SK-N-SH treated with all-trans-retinoic acid at 6 μM for 48 hours (cell line): Measurements from ENCODE around the gene ADIPOR2.

Source experiments
- ATAC-seq: fragments of 200-7000 bp; cut with Tn5 transposase; 3 replicates; pipeline ENCODE4 v1.9.1; 2020; ENCODE audit warnings: mild to moderate bottlenecking, moderate library complexity
- ARNTL ChIP-seq: fragments of 450-650 bp; formaldehyde crosslinking; IDR thresholded peaks from 2 replicates; pipeline ENCODE4 v1.5.0; 2020; ENCODE audit warnings: low read depth, mild to moderate bottlenecking, moderate library complexity, borderline replicate concordance
- CREB5 ChIP-seq: fragments of 250-450 bp; sonication (Bioruptor Pico); IDR thresholded peaks from 2 replicates; pipeline ENCODE4 v1.5.1; 2020; ENCODE audit warnings: low read depth, mild to moderate bottlenecking, moderate library complexity
- CSDC2 ChIP-seq: fragments of 250-450 bp; sonication (Bioruptor Pico); IDR thresholded peaks from 2 replicates; pipeline ENCODE4 v1.5.0; 2020; ENCODE audit warnings: mild to moderate bottlenecking, moderate library complexity
- CSRNP3 ChIP-seq: fragments of 250-450 bp; sonication (Bioruptor Pico); IDR thresholded peaks from 2 replicates; pipeline ENCODE4 v1.5.1; 2021; ENCODE audit warnings: mild to moderate bottlenecking, moderate library complexity
- ESRRG ChIP-seq: fragments of 250-450 bp; sonication (Bioruptor Pico); IDR thresholded peaks from 2 replicates; pipeline ENCODE4 v1.6.1; 2021; ENCODE audit warnings: mild to moderate bottlenecking
- ISL1 ChIP-seq: fragments of 250-450 bp; sonication (Bioruptor Pico); IDR thresholded peaks from 2 replicates; pipeline ENCODE4 v2.1.2; 2022; ENCODE audit warnings: mild to moderate bottlenecking, moderate library complexity
- PATZ1 ChIP-seq: fragments of 250-450 bp; sonication (Bioruptor Pico); IDR thresholded peaks from 2 replicates; pipeline ENCODE4 v1.8.0; 2020; ENCODE audit warnings: mild to moderate bottlenecking, moderate library complexity, borderline replicate concordance
- POU6F1 ChIP-seq: fragments of 250-450 bp; sonication (Bioruptor Pico); IDR thresholded peaks from 2 replicates; pipeline ENCODE4 v1.8.0; 2021; ENCODE audit warnings: low read depth, mild to moderate bottlenecking, moderate library complexity, borderline replicate concordance
- PPARA ChIP-seq: fragments of 250-450 bp; sonication (Bioruptor Pico); IDR thresholded peaks from 2 replicates; pipeline ENCODE4 v1.5.0; 2020; ENCODE audit warnings: mild to moderate bottlenecking, borderline replicate concordance
- SNAI2 ChIP-seq: fragments of 250-450 bp; sonication (Bioruptor Pico); IDR thresholded peaks from 2 replicates; pipeline ENCODE4 v1.5.0; 2020; ENCODE audit warnings: mild to moderate bottlenecking, moderate library complexity
- TCF4 ChIP-seq: fragments of 250-450 bp; sonication (Bioruptor Pico); IDR thresholded peaks from 2 replicates; pipeline ENCODE4 v1.8.0; 2021; ENCODE audit warnings: mild to moderate bottlenecking, moderate library complexity, borderline replicate concordance
- TOX ChIP-seq: fragments of 250-450 bp; sonication (Bioruptor Pico); IDR thresholded peaks from 2 replicates; pipeline ENCODE4 v1.8.0; 2021; ENCODE audit warnings: mild to moderate bottlenecking, moderate library complexity, borderline replicate concordance
- TSHZ2 ChIP-seq: fragments of 250-450 bp; sonication (Bioruptor Pico); IDR thresholded peaks from 2 replicates; pipeline ENCODE4 v1.5.0; 2020; ENCODE audit warnings: mild to moderate bottlenecking, moderate library complexity
- ZC3H10 ChIP-seq: fragments of 250-450 bp; sonication (Bioruptor Pico); IDR thresholded peaks from 2 replicates; pipeline ENCODE4 v1.5.1; 2021; ENCODE audit warnings: mild to moderate bottlenecking, moderate library complexity
- ZFP3 ChIP-seq: fragments of 250-450 bp; sonication (Bioruptor Pico); IDR thresholded peaks from 2 replicates; pipeline ENCODE4 v1.5.0; 2020; ENCODE audit warnings: mild to moderate bottlenecking, moderate library complexity
- ZFP30 ChIP-seq: fragments of 450-650 bp; formaldehyde crosslinking; IDR thresholded peaks from 2 replicates; pipeline ENCODE4 v1.5.0; 2022; ENCODE audit warnings: mild to moderate bottlenecking, moderate library complexity
- ZNF565 ChIP-seq: fragments of 450-650 bp; formaldehyde crosslinking; conservative IDR thresholded peaks from 2 replicates; pipeline ENCODE4 v1.5.0; 2020; ENCODE audit warnings: low read depth, mild to moderate bottlenecking, moderate library complexity
- ZNF70 ChIP-seq: fragments of 450-650 bp; formaldehyde crosslinking; IDR thresholded peaks from 2 replicates; pipeline ENCODE4 v1.5.0; 2020; ENCODE audit warnings: mild to moderate bottlenecking, moderate library complexity
- ZNF8 ChIP-seq: fragments of 450-650 bp; formaldehyde crosslinking; IDR thresholded peaks from 2 replicates; pipeline ENCODE4 v1.5.0; 2020; ENCODE audit warnings: mild to moderate bottlenecking, moderate library complexity

ADIPOR2 gene

GRCh38 chr12:1758887-1759286, 68.0 kb downstream of the ADIPOR2 start:
- TF ChIP-seq ZC3H10, result no peak
- TF ChIP-seq CSRNP3 (CRISPR knock-in tag), result no peak
- TF ChIP-seq ZNF565 (CRISPR knock-in tag), result no peak
- TF ChIP-seq PATZ1, result no peak
- TF ChIP-seq TCF4 (CRISPR knock-in tag), result no peak
- ATAC-seq, result no peak

- no peak for ATAC-seq
- no peak for TF ChIP-seq CSRNP3 (CRISPR knock-in tag)
- no peak for TF ChIP-seq ESRRG (CRISPR knock-in tag)
- no peak for TF ChIP-seq ZFP3 (CRISPR knock-in tag)
- peak; percentile 84; the same call in 1 of the 2 replicates for TF ChIP-seq ZNF8 (CRISPR knock-in tag)
- TF ChIP-seq PPARA (CRISPR knock-in tag), result no peak
Measured at GRCh38 chr12:1760566-1761382, 69.9 kb downstream of the ADIPOR2 start.

GRCh38 chr12:1761857-1762256, 71.0 kb downstream of the ADIPOR2 start:
- no peak for TF ChIP-seq ZNF70 (CRISPR knock-in tag)
- no peak for ATAC-seq

- no peak for TF ChIP-seq ZNF8 (CRISPR knock-in tag)
- TF ChIP-seq CSRNP3 (CRISPR knock-in tag), result no peak
- no peak for TF ChIP-seq ZFP30 (CRISPR knock-in tag)
- TF ChIP-seq SNAI2 (CRISPR knock-in tag), result no peak
- TF ChIP-seq POU6F1 (CRISPR knock-in tag), result no peak
- TF ChIP-seq ARNTL (CRISPR knock-in tag), result no peak
- TF ChIP-seq ISL1 (CRISPR knock-in tag), result no peak
- no peak for TF ChIP-seq PPARA (CRISPR knock-in tag)
- TF ChIP-seq ESRRG (CRISPR knock-in tag), result no peak
- no peak for TF ChIP-seq TOX
- TF ChIP-seq TSHZ2 (CRISPR knock-in tag), result no peak
- TF ChIP-seq CSDC2 (CRISPR knock-in tag), result no peak
- TF ChIP-seq CREB5 (CRISPR knock-in tag), result no peak
- no peak for ATAC-seq
Measured at GRCh38 chr12:1763153-1763552, 72.3 kb downstream of the ADIPOR2 start.
